NCI-H82 (cell line): ENCODE data around the gene BEND6.

Source experiments
- DNase-seq: peaks from one replicate; lab custom pipeline; 2025; lab: John Stamatoyannopoulos, UW

BEND6 gene

DNA sequence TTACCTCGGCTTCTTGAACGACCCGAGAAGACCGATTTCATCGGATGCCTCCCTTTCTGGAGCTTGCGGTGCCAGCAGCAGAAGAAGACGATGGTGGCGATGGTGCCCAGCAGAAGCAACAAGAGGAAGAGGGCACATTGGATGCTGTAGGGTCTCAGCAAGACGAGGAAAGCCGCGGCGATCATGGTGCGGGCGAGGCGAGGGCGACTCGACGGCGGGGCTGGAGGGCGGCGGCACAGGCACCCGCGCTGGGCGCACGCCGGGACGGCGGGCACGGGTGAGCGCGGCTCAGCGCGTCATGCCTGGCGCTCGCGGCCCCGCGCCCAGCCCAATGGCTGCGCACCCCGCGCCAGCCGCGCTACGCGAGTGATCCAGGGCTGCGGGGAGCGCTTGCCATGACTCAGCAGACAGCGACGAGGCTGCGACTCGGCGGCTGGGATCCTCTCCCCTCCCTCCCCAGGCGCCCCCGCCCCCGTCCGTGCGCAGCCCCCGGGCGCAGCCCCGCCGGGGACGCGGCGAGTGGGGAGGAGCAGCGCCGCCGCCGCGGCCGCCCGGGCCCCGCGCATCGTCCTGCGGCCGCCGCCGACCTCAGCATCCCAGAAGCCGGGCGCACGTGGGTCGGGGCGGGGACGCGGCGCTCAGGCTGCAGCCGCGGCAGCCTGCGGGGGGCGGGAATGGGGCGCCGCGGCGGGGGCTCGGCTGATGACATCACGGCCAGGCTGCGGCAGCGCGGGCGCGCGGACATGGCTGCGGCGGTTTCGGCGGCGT lies at the start of gene BEND6:
Gene BEND6, plus strand, starts transcription at position 705 of the 768 bp plus-strand sequence. CDS start 26,704 bp downstream, outside the sequence.
- DNase-seq: peak; percentile 79

DNA sequence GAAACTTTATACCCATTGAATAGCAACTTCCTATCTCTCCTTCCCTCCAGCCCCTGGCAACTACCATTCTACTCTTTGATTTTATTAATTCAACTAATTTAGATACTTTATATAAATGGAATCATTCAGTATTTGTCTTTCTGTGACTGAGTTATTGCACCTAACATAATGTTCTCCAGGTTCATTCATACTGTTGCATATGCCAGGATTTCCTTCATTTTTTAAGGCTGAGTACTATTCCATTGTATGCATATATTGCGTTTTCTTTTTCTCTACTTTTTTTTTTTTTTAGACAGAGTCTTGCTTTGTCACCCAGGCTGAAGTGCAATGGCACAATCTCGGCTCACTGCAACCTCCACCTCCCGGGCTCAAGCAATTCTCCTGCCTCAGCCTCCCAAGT lies 49.5 kb upstream of the BEND6 start:
- no peak for DNase-seq

GRCh38 chr6:56906752-56907151 lies 48.2 kb upstream of the BEND6 start:
- DNase-seq: no peak

DNA sequence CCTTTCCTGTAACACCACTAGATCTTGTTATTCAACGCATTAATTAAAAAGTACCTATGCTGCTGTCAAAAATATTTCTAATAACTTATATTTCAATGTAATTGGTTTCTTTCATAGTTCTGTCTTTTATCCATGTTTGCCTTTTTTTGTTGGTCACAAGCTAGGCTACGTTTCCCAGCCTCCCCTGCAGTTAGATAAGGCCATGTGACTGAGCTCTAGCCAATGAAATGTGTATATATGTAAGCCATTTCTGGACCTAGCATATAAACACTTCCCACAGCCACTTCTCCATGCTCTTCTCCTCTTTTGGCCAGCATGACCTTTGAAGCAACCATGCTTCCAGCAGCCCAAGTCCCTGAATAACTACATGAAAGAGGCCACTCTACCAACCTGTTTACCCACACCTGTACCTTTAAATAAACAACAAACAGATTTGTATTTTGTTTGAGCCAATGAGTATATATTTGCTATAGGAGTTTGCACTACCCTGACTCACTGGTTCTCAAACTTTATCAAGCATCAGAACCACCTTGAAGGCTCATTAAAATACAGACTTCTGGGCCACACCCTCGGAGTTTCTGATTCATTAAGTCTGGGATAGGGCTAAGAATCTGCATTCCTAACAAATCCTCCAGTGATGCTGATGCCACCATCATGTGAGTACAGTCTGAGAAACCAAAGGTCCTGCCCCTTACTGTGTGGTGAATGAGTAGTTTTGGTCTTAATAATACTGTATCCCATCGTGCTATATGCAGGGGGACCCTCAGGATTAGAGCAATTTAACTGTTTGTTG lies 45.6 kb upstream of the BEND6 start:
- DNase-seq: no peak

DNA sequence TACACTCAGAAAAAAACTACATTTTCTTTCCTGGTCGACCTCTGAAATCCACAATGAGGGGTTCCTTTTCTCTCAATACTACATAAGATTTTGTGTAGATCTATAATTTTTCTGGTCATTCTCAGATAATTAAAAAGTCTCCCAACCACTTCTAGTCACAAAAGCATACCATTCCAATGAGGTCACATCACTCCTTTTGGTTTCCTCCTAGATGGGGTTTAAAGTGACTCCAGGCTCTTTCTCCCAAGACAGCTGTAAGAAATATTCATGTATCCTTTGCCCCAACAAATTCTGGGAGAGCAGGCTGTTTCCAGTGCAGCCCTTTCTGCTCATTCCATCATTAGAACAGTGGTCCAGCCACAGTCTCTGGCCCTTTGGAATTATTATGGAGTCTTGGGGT lies 43.1 kb upstream of the BEND6 start:
- no peak for DNase-seq

DNA sequence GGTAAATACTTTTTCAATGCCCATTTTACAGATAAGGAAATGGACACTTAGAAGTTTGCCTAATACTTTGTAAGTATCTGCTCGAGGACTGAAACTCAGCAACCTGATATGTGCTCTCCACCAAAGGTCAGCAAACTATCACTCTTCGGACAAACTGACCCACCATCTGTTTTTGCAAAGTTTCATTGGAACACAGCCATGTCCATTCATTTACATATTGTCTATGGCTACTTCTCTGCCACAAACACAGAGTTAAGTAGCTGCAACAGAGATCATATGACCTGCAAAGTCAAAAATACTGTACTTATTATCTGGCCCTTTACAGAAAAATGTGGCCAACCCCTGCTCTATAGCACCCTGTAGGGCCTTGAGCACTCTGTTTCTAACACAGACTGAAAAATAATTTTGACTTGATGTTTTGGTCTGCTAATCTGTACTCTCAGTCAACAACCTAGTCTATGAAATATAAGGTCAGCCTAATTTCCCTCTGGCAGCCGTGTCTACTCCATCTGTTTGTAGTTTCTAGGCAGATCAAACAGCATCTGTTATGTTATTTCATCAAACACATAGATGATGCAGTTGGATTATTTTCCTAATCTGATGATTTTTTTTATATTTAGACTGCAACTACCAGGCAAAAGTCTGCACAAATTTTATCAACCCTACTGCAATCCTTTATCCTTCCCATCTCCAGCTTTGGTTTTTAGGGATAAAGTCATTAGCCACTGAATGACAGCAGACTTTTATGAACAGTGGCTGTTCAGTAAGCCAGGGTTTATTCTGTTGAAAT lies 41.4 kb upstream of the BEND6 start:
- DNase-seq: peak; percentile 56

- DNase-seq: peak; percentile 7
Measured at GRCh38 chr6:56914798-56915658, 39.9 kb upstream of the BEND6 start.

DNA sequence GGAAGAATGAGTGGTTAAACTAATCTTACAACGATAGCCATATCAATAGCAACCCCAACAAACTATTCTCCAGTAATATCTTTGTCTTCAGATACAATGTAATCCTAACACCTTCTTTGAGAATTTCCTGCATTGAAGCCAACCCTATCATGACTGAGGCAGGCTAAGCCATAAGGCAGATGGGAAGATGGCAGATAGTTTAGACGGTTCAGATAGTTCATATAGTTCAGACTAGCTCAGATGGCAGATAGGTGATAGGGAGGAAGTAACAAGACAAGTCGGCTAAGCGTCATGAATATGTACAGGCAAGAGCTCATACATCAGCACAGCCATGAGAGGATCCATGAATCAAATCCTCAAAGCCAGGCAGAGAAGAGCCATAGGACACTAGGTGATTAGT lies 39.1 kb upstream of the BEND6 start:
- no peak for DNase-seq

GRCh38 chr6:56916849-56917551 lies 37.9 kb upstream of the BEND6 start:
- no peak for DNase-seq

DNA sequence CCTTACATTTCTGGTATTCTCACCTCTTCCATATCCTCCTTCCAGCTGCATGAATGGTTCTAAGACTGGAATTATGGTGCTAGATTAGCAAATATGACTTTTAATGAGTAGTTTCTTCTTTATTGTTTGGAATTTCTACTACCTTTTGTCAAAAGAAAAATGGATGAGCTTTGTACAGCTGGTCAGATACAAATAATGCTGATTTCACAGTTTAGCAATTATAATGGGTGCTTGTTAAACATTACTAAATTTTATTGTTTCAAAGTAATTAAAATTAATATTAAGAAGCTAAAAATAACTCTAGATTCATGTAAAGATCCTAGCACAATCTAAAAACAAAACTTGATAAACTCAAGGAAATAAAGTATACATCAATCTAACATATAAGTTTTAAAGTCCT lies 32.3 kb upstream of the BEND6 start:
- no peak for DNase-seq

DNA sequence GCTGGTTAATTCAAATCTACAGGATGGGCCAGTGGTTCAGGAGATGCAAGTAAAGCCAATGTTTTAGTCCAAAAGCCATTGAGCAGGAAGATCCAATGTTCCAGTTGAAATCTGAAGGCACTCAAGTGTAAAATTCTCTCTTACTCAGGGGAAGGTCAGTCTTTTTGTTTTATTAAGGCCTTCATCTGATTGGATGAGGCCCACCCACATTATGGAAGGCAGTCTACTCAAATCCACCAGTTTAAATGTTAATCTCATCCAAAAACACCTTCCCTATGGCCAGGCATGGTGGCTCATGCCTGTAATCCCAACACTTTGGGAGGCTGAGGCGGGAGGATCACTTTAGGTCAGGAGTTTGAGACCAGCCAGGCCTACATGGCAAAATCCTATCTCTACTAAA lies 31.3 kb upstream of the BEND6 start:
- no peak for DNase-seq

- DNase-seq: no peak
Measured at GRCh38 chr6:56927538-56928453, 27.1 kb upstream of the BEND6 start.

GRCh38 chr6:56930846-56931245 lies 24.1 kb upstream of the BEND6 start:
- DNase-seq: no peak

- DNase-seq: no peak
Measured at GRCh38 chr6:56932910-56933477, 21.9 kb upstream of the BEND6 start.

DNA sequence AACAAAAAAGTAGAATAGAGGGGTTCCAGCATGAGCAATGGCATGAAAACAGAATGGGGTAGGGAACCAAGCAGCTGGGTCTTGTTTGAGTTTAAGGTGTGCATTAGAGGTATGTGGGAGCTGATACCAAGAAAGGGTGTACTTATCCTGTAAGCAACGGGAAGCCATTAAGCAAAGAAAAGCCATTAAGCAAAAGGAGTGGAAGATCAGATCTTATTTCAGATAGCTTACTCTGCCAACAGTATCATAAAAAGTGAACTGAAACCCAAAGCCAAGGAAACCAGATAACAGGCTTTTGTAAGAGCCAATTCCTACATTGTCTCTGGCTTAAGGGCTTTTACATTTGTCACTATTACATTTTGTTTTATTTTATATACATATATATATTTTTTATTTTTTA lies 21.3 kb upstream of the BEND6 start:
- DNase-seq: no peak

- DNase-seq: no peak
Measured at GRCh38 chr6:56934876-56935275, 20.0 kb upstream of the BEND6 start.

GRCh38 chr6:56936466-56936865 lies 18.4 kb upstream of the BEND6 start:
- no peak for DNase-seq

DNA sequence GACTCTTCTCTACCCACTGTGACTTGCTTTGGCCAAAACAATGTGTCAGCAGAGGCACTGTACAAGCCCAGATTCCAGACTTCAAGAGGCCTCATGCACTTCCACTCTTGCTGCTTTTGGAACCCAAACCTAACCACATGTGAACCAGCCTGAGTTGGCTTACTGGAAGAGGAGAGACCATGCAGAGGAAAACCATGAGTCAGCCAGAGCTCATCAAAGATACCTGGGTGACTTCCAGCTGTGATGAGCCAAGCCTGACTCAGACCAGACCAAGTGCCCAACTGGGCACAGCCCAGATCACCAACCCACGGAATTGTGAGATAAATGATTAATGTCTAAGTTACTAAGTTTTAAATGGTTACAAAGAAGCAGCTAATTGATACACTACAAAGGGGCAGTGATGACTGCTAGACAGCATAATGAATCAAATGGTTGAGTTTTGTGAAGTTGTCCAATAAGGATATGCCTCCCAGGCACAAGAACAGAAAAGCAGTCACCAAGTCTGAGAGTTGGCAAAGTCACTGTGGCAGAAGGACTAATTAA lies 16.2 kb upstream of the BEND6 start:
- DNase-seq: no peak

DNA sequence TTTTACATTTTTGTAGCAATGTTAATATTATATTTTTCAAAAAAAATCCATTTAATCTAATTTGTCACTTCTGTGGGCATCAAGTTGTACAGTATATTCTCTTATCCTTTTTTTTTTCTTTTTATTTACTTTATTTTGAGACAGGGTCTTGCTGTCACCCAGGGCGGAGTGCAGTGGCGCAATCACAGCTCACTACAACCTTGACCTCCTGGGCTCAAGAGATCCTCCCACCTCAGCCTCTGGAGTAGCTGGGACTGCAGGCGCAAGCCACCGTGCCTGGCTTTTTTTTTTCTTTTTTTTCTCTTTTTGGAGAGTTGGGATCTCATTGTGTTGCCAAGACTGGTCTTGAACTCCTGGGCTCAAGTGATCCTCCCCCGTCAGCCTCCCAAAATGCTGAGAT lies 14.4 kb upstream of the BEND6 start:
- DNase-seq: no peak
